ENCODE data around the gene TSPAN15.

DNA sequence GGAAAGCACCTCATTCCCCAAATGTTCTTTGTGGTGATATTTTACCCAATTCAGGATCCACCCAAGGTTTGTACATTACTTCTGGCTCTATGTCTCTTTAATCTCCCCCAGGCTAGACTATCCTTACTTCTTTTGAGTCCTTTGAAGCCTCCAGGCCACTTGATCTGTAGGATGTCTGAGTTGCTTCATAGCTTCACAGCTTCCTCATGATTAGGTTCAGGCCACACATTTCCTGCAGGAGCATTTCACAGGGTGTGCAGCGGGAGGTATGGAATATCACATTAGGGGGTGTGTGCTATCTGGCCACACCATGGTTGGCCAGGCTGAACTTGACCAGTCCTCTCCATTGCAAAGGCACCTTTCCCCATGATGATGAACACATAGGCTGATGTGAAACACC lies 18.7 kb downstream of the TSPAN15 start:
- no peak for TF ChIP-seq ZNF384 (IDR thresholded peaks at IDR 0.05)
- no peak for TF ChIP-seq FOXM1 (IDR thresholded peaks at IDR 0.05; ENCODE audit: borderline replicate concordance)
- TF ChIP-seq FOXA1 (IDR thresholded peaks at IDR 0.05), result no peak
- no peak for TF ChIP-seq SUZ12 (IDR thresholded peaks at IDR 0.05)
- no peak for TF ChIP-seq TARDBP (IDR thresholded peaks at IDR 0.05)

All from HEK293T (cell line).